HEK293 (cell line): ENCODE measurements around the gene BLM.

Experiments
- CTCF ChIA-PET: fragments of 350-600 bp; formaldehyde crosslinking; extraction: SDS; loops from one replicate; lab custom pipeline; 2021; ENCODE audit warnings: antibody characterized with exemption; lab: Yijun Ruan, JAX
- POLR2A ChIA-PET: fragments of 300-600 bp; formaldehyde crosslinking; extraction: SDS; loops from one replicate; lab custom pipeline; 2020; ENCODE audit warnings: antibody characterized with exemption, inconsistent platforms; lab: Yijun Ruan, JAX
- H3K27ac ChIP-seq: fragments of 200-500 bp; sonication (Bioruptor generic); 2 replicates; pipeline ENCODE4 v1.5.1; 2014; ENCODE audit warnings: low read depth, low read length, control low read depth, inconsistent platforms; ENCODE audit errors: extremely low read depth
- H3K36me3 ChIP-seq, 2 experiments: fragments of 200-500 bp in 1 of 2; sonication (Bioruptor generic) in 1 of 2; 1 replicate in 1 of 2; 2 replicates in 1 of 2; pipeline ENCODE4 v1.5.1; 2014 to 2017; ENCODE audit warnings: inconsistent platforms in 2 of 2, low read length in 2 of 2; ENCODE audit not compliant: control insufficient read depth in 2 of 2, insufficient read depth in 1 of 2
- H3K4me1 ChIP-seq: fragments of 200-500 bp; sonication (Bioruptor generic); 2 replicates; pipeline ENCODE4 v1.5.1; 2014; ENCODE audit warnings: mild to moderate bottlenecking, low read length, inconsistent platforms; ENCODE audit not compliant: control insufficient read depth, insufficient read depth
- H3K4me3 ChIP-seq: 2 replicates; pipeline ENCODE4 v1.5.1; 2011; ENCODE audit warnings: low read depth, mild to moderate bottlenecking, control low read depth, low read length, moderate library complexity
- H3K9me3 ChIP-seq: fragments of 200-500 bp; sonication (Bioruptor generic); 2 replicates; pipeline ENCODE4 v1.5.1; 2014; ENCODE audit warnings: low read depth, low read length, inconsistent platforms; ENCODE audit not compliant: control insufficient read depth, insufficient read depth
- PRDM4 ChIP-seq: fragments of 450-650 bp; formaldehyde crosslinking; IDR thresholded peaks from 2 replicates; pipeline ENCODE4 v1.5.1; 2017; ENCODE audit warnings: missing biosample characterization, missing genetic modification characterization
- REPIN1 ChIP-seq: fragments of 450-650 bp; formaldehyde crosslinking; IDR thresholded peaks from 2 replicates; pipeline ENCODE4 v1.5.1; 2017; ENCODE audit warnings: missing biosample characterization, missing genetic modification characterization, low read depth
- ZBTB44 ChIP-seq: fragments of 450-650 bp; IDR thresholded peaks from 2 replicates; pipeline ENCODE4 v1.5.1; 2018; ENCODE audit warnings: missing biosample characterization, mild to moderate bottlenecking, missing genetic modification characterization
- ZBTB48 ChIP-seq: fragments of 450-650 bp; formaldehyde crosslinking; IDR thresholded peaks from 2 replicates; pipeline ENCODE4 v1.5.1; 2016; ENCODE audit warnings: missing biosample characterization, missing genetic modification characterization
- ZBTB7A ChIP-seq: fragments of 450-650 bp; formaldehyde crosslinking; IDR thresholded peaks from 2 replicates; pipeline ENCODE4 v1.5.1; 2016; ENCODE audit warnings: low read depth, missing biosample characterization, missing genetic modification characterization
- ZFP3 ChIP-seq: fragments of 450-650 bp; formaldehyde crosslinking; IDR thresholded peaks from 2 replicates; pipeline ENCODE4 v1.5.1; 2016; ENCODE audit warnings: low read depth, missing biosample characterization, missing genetic modification characterization
- ZNF19 ChIP-seq: fragments of 450-650 bp; formaldehyde crosslinking; IDR thresholded peaks from 2 replicates; pipeline ENCODE4; 2016; ENCODE audit warnings: missing biosample characterization, missing genetic modification characterization, low read depth
- ZNF2 ChIP-seq: fragments of 450-650 bp; formaldehyde crosslinking; IDR thresholded peaks from 2 replicates; pipeline ENCODE4 v1.5.1; 2016; ENCODE audit warnings: missing biosample characterization, missing genetic modification characterization
- ZNF202 ChIP-seq: fragments of 450-650 bp; formaldehyde crosslinking; IDR thresholded peaks from 2 replicates; pipeline ENCODE4 v1.5.1; 2016; ENCODE audit warnings: missing biosample characterization, missing genetic modification characterization, borderline replicate concordance
- ZNF223 ChIP-seq: fragments of 450-650 bp; formaldehyde crosslinking; IDR thresholded peaks from 2 replicates; pipeline ENCODE4 v1.5.1; 2016; ENCODE audit warnings: missing biosample characterization, missing genetic modification characterization
- ZNF23 ChIP-seq: fragments of 450-650 bp; formaldehyde crosslinking; IDR thresholded peaks from 2 replicates; pipeline ENCODE4 v1.5.1; 2016; ENCODE audit warnings: missing biosample characterization, missing genetic modification characterization, borderline replicate concordance
- ZNF248 ChIP-seq: fragments of 450-650 bp; formaldehyde crosslinking; IDR thresholded peaks from 2 replicates; pipeline ENCODE4 v1.5.1; 2017; ENCODE audit warnings: missing biosample characterization, missing genetic modification characterization
- ZNF701 ChIP-seq: fragments of 450-650 bp; formaldehyde crosslinking; IDR thresholded peaks from 2 replicates; pipeline ENCODE4 v1.5.1; 2016; ENCODE audit warnings: missing biosample characterization, missing genetic modification characterization
- ZNF785 ChIP-seq: fragments of 450-650 bp; formaldehyde crosslinking; IDR thresholded peaks from 2 replicates; pipeline ENCODE4 v1.5.1; 2016; ENCODE audit warnings: missing biosample characterization, missing genetic modification characterization
- ZNF791 ChIP-seq: fragments of 450-650 bp; formaldehyde crosslinking; IDR thresholded peaks from 2 replicates; pipeline ENCODE4 v1.5.1; 2016; ENCODE audit warnings: missing biosample characterization, missing genetic modification characterization
- ZSCAN4 ChIP-seq: fragments of 450-650 bp; formaldehyde crosslinking; IDR thresholded peaks from 2 replicates; pipeline ENCODE4 v1.5.1; 2017; ENCODE audit warnings: missing biosample characterization, missing genetic modification characterization
- TF ChIP-seq, protein P1 (sequence below): fragments of 450-650 bp; formaldehyde crosslinking; IDR thresholded peaks from 2 replicates; pipeline ENCODE4 v1.5.1; 2016; ENCODE audit warnings: missing biosample characterization, missing genetic modification characterization
- TF ChIP-seq, protein P2 (sequence below): fragments of 450-650 bp; formaldehyde crosslinking; IDR thresholded peaks from 2 replicates; pipeline ENCODE4 v1.5.1; 2017; ENCODE audit warnings: missing biosample characterization, missing genetic modification characterization

The BLM gene

DNA sequence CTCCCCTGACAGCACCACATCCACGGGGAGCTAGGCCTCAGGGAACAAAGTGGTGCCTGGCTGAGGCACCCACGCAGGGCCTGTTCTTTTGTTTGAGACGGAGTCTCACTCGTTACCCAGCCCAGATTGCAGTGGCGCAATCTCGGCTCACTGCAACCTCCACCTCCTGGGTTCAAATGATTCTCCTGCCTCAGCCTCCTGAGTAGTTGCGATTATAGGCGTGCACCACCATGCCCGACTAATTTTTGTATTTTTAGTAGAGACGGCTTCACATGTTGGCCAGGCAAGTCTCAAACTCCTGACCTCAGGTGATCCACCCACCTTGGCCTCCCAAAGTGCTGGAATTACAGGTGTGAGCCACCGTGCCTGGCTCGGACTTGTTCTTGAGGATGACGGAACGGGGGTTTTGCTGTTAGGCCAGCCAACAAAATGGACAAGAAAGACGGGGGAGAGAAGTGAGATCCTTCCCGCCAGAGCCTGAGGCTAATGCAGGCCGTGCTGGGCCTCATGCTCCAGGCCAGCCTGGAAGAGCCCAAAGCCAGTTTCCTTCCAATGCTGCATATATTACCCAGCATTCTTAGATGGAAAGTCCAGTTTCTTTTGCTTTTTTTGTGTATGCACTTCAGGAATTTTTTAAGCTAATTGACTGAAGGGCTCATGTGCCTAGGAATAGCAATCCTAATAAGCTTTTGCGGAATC is 123.2 kb downstream of the BLM start:
- Histone ChIP-seq H3K4me3 (no peak overlapping the region), H3K9me3 (no peaks in the 10 kb centered on the region), H3K36me3 (no peaks in the 10 kb centered on the region), H3K27ac (no peak overlapping the region), H3K4me1 (peaks cover 8% of the 10 kb centered on the region)
- POLR2A ChIA-PET: no interaction called here
- TF ChIP-seq PRDM4: no peak
- no peak for TF ChIP-seq ZNF785 (tag by site-specific recombination)
- TF ChIP-seq ZNF701 (tag by site-specific recombination): no peak
- TF ChIP-seq ZBTB48 (tag by site-specific recombination): no peak
- no peak for TF ChIP-seq ZNF2 (tag by site-specific recombination)
- no peak for TF ChIP-seq ZNF23 (tag by site-specific recombination)
- TF ChIP-seq ZSCAN4 (tag by site-specific recombination): no peak
- CTCF ChIA-PET: interaction anchor here (2.1 kb wide), 1 partner anchor 45 kb away, joined by 4 read pairs; no protein-coding TSS in a partner anchor

- ChIA-PET CTCF (interaction anchor here (0.7 to 2.1 kb wide), 2 partner anchors 44 to 45 kb away, joined by 3 to 4 read pairs; no protein-coding TSS in a partner anchor), POLR2A (no interaction called here)
- Histone ChIP-seq H3K4me3 (no peak overlapping the region), H3K9me3 (no peaks in the 10 kb centered on the region), H3K27ac (no peak overlapping the region), H3K36me3 (no peaks in the 10 kb centered on the region), H3K4me1 (peaks cover 8% of the 10 kb centered on the region)
- TF ChIP-seq ZBTB7A (no peak), ZNF19 (no peak), ZNF223 (tag by site-specific recombination) (no peak), ZBTB44 (tag by site-specific recombination) (no peak), ZFP3 (no peak), ZNF202 (tag by site-specific recombination) (no peak), ZNF248 (tag by site-specific recombination) (no peak), ZNF791 (tag by site-specific recombination) (no peak), REPIN1 (tag by site-specific recombination) (no peak)
- TF ChIP-seq, protein P1, sequence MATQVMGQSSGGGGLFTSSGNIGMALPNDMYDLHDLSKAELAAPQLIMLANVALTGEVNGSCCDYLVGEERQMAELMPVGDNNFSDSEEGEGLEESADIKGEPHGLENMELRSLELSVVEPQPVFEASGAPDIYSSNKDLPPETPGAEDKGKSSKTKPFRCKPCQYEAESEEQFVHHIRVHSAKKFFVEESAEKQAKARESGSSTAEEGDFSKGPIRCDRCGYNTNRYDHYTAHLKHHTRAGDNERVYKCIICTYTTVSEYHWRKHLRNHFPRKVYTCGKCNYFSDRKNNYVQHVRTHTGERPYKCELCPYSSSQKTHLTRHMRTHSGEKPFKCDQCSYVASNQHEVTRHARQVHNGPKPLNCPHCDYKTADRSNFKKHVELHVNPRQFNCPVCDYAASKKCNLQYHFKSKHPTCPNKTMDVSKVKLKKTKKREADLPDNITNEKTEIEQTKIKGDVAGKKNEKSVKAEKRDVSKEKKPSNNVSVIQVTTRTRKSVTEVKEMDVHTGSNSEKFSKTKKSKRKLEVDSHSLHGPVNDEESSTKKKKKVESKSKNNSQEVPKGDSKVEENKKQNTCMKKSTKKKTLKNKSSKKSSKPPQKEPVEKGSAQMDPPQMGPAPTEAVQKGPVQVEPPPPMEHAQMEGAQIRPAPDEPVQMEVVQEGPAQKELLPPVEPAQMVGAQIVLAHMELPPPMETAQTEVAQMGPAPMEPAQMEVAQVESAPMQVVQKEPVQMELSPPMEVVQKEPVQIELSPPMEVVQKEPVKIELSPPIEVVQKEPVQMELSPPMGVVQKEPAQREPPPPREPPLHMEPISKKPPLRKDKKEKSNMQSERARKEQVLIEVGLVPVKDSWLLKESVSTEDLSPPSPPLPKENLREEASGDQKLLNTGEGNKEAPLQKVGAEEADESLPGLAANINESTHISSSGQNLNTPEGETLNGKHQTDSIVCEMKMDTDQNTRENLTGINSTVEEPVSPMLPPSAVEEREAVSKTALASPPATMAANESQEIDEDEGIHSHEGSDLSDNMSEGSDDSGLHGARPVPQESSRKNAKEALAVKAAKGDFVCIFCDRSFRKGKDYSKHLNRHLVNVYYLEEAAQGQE (tag by site-specific recombination): no peak
- TF ChIP-seq, protein P2, sequence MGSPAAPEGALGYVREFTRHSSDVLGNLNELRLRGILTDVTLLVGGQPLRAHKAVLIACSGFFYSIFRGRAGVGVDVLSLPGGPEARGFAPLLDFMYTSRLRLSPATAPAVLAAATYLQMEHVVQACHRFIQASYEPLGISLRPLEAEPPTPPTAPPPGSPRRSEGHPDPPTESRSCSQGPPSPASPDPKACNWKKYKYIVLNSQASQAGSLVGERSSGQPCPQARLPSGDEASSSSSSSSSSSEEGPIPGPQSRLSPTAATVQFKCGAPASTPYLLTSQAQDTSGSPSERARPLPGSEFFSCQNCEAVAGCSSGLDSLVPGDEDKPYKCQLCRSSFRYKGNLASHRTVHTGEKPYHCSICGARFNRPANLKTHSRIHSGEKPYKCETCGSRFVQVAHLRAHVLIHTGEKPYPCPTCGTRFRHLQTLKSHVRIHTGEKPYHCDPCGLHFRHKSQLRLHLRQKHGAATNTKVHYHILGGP (tag by site-specific recombination): no peak
Measured at GRCh38 chr15:90840954-90841353, 123.8 kb downstream of the BLM start.
